B cell (primary cell): Measurements from ENCODE around the gene COTL1.

Source experiments
- CTCF ChIP-seq: fragments of 200-600 bp; IDR thresholded peaks from one replicate; pipeline ENCODE4 v1.8.0; 2022; ENCODE audit warnings: antibody characterized with exemption, mild to moderate bottlenecking
- EZH2 ChIP-seq: IDR thresholded peaks from 2 replicates; pipeline ENCODE4 v1.6.1; 2012; ENCODE audit warnings: borderline replicate concordance, low read depth, mild to moderate bottlenecking, moderate library complexity, low read length; ENCODE audit not compliant: insufficient read depth, poor library complexity, severe bottlenecking

- TF ChIP-seq CTCF: no peak
- TF ChIP-seq EZH2: no peak
Measured at GRCh38 chr16:84568066-84568465, 49.8 kb downstream of the COTL1 start.
